HepG2 (cell line): ENCODE results near the gene SRPRB. TPM values are rescaled to one million over a fixed set of nuclear protein-coding genes. Genes with fewer than 3 reads are reported as not detected.

Experiments used
- ATAC-seq: fragments of 200-7000 bp; cut with Tn5 transposase; 3 replicates; pipeline ENCODE4 v1.9.1; 2020; ENCODE audit warnings: mild to moderate bottlenecking, moderate library complexity
- BruUV-seq: library from RNA; stranded (reverse); fragments of 400-500 nt; replicated peaks from 2 replicates; lab custom pipeline; 2021; lab: Mats Ljungman, UMichigan
- CTCF ChIA-PET: fragments of 300-600 bp; formaldehyde crosslinking; extraction: SDS; loops from one replicate; lab custom pipeline; 2021; ENCODE audit warnings: low total read pairs, inconsistent platforms, low intra/inter-chr PET ratio; lab: Yijun Ruan, JAX
- POLR2A ChIA-PET: fragments of 350-600 bp; sonication (Branson Sonifier 250); formaldehyde crosslinking; loops from one replicate; lab custom pipeline; 2020; ENCODE audit warnings: antibody characterized with exemption, inconsistent platforms; lab: Yijun Ruan, JAX
- DNase-seq: peaks from one replicate; pipeline ENCODE4 v3.0.0-alpha.2; 2015; ENCODE audit warnings: low spot score
- FAIRE-seq: peaks from 3 replicates; lab custom pipeline; 2011; peaks lifted over from hg19 to GRCh38; lab: Jason Lieb, UNC
- H2AFZ ChIP-seq: one replicate; pipeline ENCODE4 v1.6.1; 2011; ENCODE audit warnings: low read length, inconsistent platforms
- H3K27ac ChIP-seq: fragments of 300-600 bp; 3 replicates; pipeline ENCODE4 v1.8.0; 2011; ENCODE audit warnings: mixed run types, mild to moderate bottlenecking, mixed read lengths, low read length, inconsistent platforms; ENCODE audit not compliant: insufficient read depth; ENCODE audit errors: extremely low read length
- H3K27me3 ChIP-seq, 2 experiments: fragments of 200-600 bp in 1 of 2; 2 replicates in 1 of 2; 3 replicates in 1 of 2; pipeline versions ENCODE4 v1.6.0 to v1.8.0; 2011; ENCODE audit warnings: low read length in 2 of 2, mild to moderate bottlenecking in 2 of 2, moderate library complexity in 2 of 2, inconsistent platforms in 1 of 2; ENCODE audit not compliant: insufficient read depth in 2 of 2, control insufficient read depth in 1 of 2
- H3K36me3 ChIP-seq, 2 experiments: fragments of 200-600 bp in 1 of 2; replicated peaks in 1 of 2; 2 replicates in 1 of 2; 3 replicates in 1 of 2; pipeline versions ENCODE4 v1.5.1 to v1.8.0; 2011; ENCODE audit warnings: low read length in 2 of 2, inconsistent platforms in 1 of 2; ENCODE audit not compliant: insufficient read depth in 2 of 2, control insufficient read depth in 1 of 2
- H3K4me1 ChIP-seq: 2 replicates; pipeline ENCODE4 v1.5.1; 2012; ENCODE audit warnings: low read length, inconsistent platforms; ENCODE audit not compliant: insufficient read depth
- H3K4me2 ChIP-seq: 2 replicates; pipeline ENCODE4 v1.6.0; 2011; ENCODE audit warnings: low read depth, low read length, inconsistent platforms
- H3K4me3 ChIP-seq, 3 experiments: fragments of 200-600 bp in 1 of 3; sonication (generic), shearing (Covaris generic) in 1 of 3; replicated peaks in 1 of 3; 2 replicates each; pipeline ENCODE4 v1.5.1; 2011 to 2016; ENCODE audit warnings: low read length in 3 of 3, inconsistent platforms in 2 of 3, low read depth in 2 of 3, mild to moderate bottlenecking in 2 of 3, control low read depth in 1 of 3, mixed read lengths in 1 of 3; ENCODE audit not compliant: insufficient read depth in 1 of 3
- H3K79me2 ChIP-seq: one replicate; pipeline ENCODE4 v1.6.1; 2011; ENCODE audit warnings: low read length, inconsistent platforms; ENCODE audit not compliant: insufficient read depth
- H3K9ac ChIP-seq: 2 replicates; pipeline ENCODE4 v1.6.0; 2011; ENCODE audit warnings: mild to moderate bottlenecking, low read depth, low read length, inconsistent platforms; ENCODE audit not compliant: insufficient read depth
- H3K9me3 ChIP-seq: 2 replicates; pipeline ENCODE4 v1.5.1; 2012; ENCODE audit warnings: mild to moderate bottlenecking, low read length
- H4K20me1 ChIP-seq: 2 replicates; pipeline ENCODE4 v1.6.0; 2011; ENCODE audit warnings: inconsistent platforms, mild to moderate bottlenecking, low read length, moderate library complexity; ENCODE audit not compliant: insufficient read depth
- ASH2L ChIP-seq: fragments of 300-600, 200-600 bp; sonication (generic); IDR thresholded peaks from 2 replicates; pipeline ENCODE4 v1.7.0; 2017; ENCODE audit warnings: low read depth, mild to moderate bottlenecking, moderate library complexity, mixed read lengths, low read length; ENCODE audit not compliant: insufficient read length
- ATF1 ChIP-seq: IDR thresholded peaks from 2 replicates; pipeline ENCODE4 v1.6.1; 2016; ENCODE audit warnings: mild to moderate bottlenecking, control low read depth
- CREB1 ChIP-seq, 2 experiments: fragments of 450-650 bp in 1 of 2; IDR thresholded peaks; 2 replicates each; pipeline ENCODE4 v1.6.1; 2016 to 2017; ENCODE audit warnings: control low read depth in 1 of 2, mild to moderate bottlenecking in 1 of 2, missing compliant biosample characterization in 1 of 2, missing genetic modification characterization in 1 of 2
- DNMT1 ChIP-seq: sonication (generic); formaldehyde crosslinking; IDR thresholded peaks from 2 replicates; pipeline ENCODE4 v1.5.1; 2020; ENCODE audit warnings: mild to moderate bottlenecking, missing genetic modification reagents
- FOSL2 ChIP-seq: sonication (generic); formaldehyde crosslinking; IDR thresholded peaks from 2 replicates; pipeline ENCODE4 v1.4.0; 2020; ENCODE audit warnings: missing genetic modification reagents
- GMEB2 ChIP-seq: IDR thresholded peaks from 2 replicates; pipeline ENCODE4 v1.6.1; 2016; ENCODE audit warnings: missing biosample characterization, missing genetic modification reagents, low read depth
- GPBP1L1 ChIP-seq: sonication (generic); formaldehyde crosslinking; IDR thresholded peaks from 2 replicates; pipeline ENCODE4 v1.5.0; 2020; ENCODE audit warnings: mild to moderate bottlenecking, missing genetic modification reagents
- MIXL1 ChIP-seq: IDR thresholded peaks from 2 replicates; pipeline ENCODE4 v1.6.1; 2016
- MTA1 ChIP-seq: sonication (generic); formaldehyde crosslinking; IDR thresholded peaks from 2 replicates; pipeline ENCODE4 v1.4.0; 2020; ENCODE audit warnings: missing genetic modification reagents, mild to moderate bottlenecking, borderline replicate concordance
- MTF2 ChIP-seq: sonication (generic); formaldehyde crosslinking; IDR thresholded peaks from 2 replicates; pipeline ENCODE4 v1.5.0; 2020; ENCODE audit warnings: missing genetic modification reagents, borderline replicate concordance
- NFIB ChIP-seq: sonication (generic); formaldehyde crosslinking; IDR thresholded peaks from 2 replicates; pipeline ENCODE4 v1.9.0; 2021; ENCODE audit warnings: missing genetic modification reagents, mild to moderate bottlenecking, borderline replicate concordance
- SP140L ChIP-seq: sonication (generic); formaldehyde crosslinking; IDR thresholded peaks from 2 replicates; pipeline ENCODE4 v1.4.0; 2020; ENCODE audit warnings: missing genetic modification reagents, borderline replicate concordance
- TRAFD1 ChIP-seq: sonication (generic); formaldehyde crosslinking; IDR thresholded peaks from 2 replicates; pipeline ENCODE4 v1.5.1; 2020; ENCODE audit warnings: missing genetic modification reagents, mild to moderate bottlenecking, borderline replicate concordance
- TRIM24 ChIP-seq: sonication (generic); formaldehyde crosslinking; IDR thresholded peaks from 2 replicates; pipeline ENCODE4 v1.8.0; 2022; ENCODE audit warnings: mild to moderate bottlenecking, missing genetic modification reagents
- WIZ ChIP-seq: sonication (generic); formaldehyde crosslinking; IDR thresholded peaks from 2 replicates; pipeline ENCODE4 v1.5.1; 2020; ENCODE audit warnings: mild to moderate bottlenecking, missing genetic modification reagents
- ZBTB38 ChIP-seq: sonication (generic); formaldehyde crosslinking; IDR thresholded peaks from 2 replicates; pipeline ENCODE4 v1.5.1; 2020; ENCODE audit warnings: mild to moderate bottlenecking, missing genetic modification reagents
- ZBTB8A ChIP-seq: sonication (generic); formaldehyde crosslinking; IDR thresholded peaks from 2 replicates; pipeline ENCODE4 v1.4.0; 2020; ENCODE audit warnings: mild to moderate bottlenecking, low read depth, missing genetic modification reagents, borderline replicate concordance
- ZNF3 ChIP-seq: IDR thresholded peaks from 2 replicates; pipeline ENCODE4 v1.7.0; 2017; ENCODE audit warnings: inconsistent platforms
- WGBS: methylation state at CpG from one replicate; pipeline ENCODE4 v1.1.6; 2017; ENCODE audit warnings: low lambda C conversion rate; 5-methylcytosine and 5-hydroxymethylcytosine counted together
- in situ Hi-C: cut with HindIII; loops from 2 replicates; pipeline ENCODE4 v1.10.0; 2017; ENCODE audit warnings: low pct_unique_long_range_greater_than_20kb; ENCODE audit not compliant: extremely low pct_ligation_motif_present
- intact Hi-C: fragments of 100-400 bp; cut with micrococcal nuclease; formaldehyde crosslinking; loops from one replicate; pipeline ENCODE4 v1.10.0; 2022; ENCODE audit not compliant: unreplicated experiment
- polyA plus RNA-seq, 8 experiments: library from polyadenylated mRNA; depleted of rRNA in 3 of 8; stranded (reverse) in 7 of 8; unstranded in 1 of 8; fragments of >200 nt; fragmentation: Illumina TruSeq in 4 of 8; extraction: Trizol in 4 of 8; gene quantifications; 2 replicates each; pipeline versions ENCODE4 v1.2.1 to v1.2.3, GENCODE V29; 2011 to 2016; ENCODE audit warnings: low read depth in 4 of 8, missing spikeins in 1 of 8, mixed read lengths in 1 of 8; ENCODE audit not compliant: insufficient read depth in 1 of 8
- total RNA-seq, 5 experiments: library from RNA; depleted of rRNA; stranded (reverse); fragments of >200 nt; fragmentation: Illumina TruSeq; extraction: Trizol; gene quantifications; 2 replicates each; pipeline ENCODE4 v1.2.3, GENCODE V29; 2016; ENCODE audit warnings: low read depth in 1 of 5

SRPRB gene
- total and polyA plus RNA-seq, 2 of the 13 experiments (the other 11 are each of a cell fraction or from before 2014, with no cell fraction given): 41.0 to 111 TPM

GRCh38 chr3:133804896-133805295 is 719 bp upstream of the SRPRB start (continued):
- TF ChIP-seq MTF2 (CRISPR knock-in tag): no peak
- no peak for TF ChIP-seq ZBTB8A (CRISPR knock-in tag)
- TF ChIP-seq FOSL2 (CRISPR knock-in tag): no peak
- no peak for TF ChIP-seq GPBP1L1
- no peak for TF ChIP-seq WIZ (CRISPR knock-in tag)

- Histone ChIP-seq H3K79me2 (peaks cover 18% of the 10 kb centered on the region), H3K4me2 (peak overlapping the region; percentile 78), H2AFZ (peak overlapping the region; percentile 98), H3K9ac (no peak overlapping the region), H3K27ac (no peak overlapping the region), H3K27me3 (no peaks in the 10 kb centered on the region; a peak in 1 of 5 replicates), H3K4me1 (peaks cover 30% of the 10 kb centered on the region), H3K4me3 (peak overlapping the region; percentile 77 to 91 (median 85)), H3K36me3 (peaks cover 3 to 10% of the 10 kb centered on the region in 2 experiments; a peak in 3 of 5 replicates), H3K9me3 (no peaks in the 10 kb centered on the region), H4K20me1 (no peaks in the 10 kb centered on the region)
- ChIA-PET CTCF (no interaction called here), POLR2A (interaction anchor here (1.5 kb wide), 1 partner anchor 59 kb away, joined by 4 read pairs; the partner anchor contains the start of gene TF)
- DNase-seq: no peak
- no TSS peak for BruUV-seq
- ATAC-seq: no peak
- peak; percentile 89 for FAIRE-seq
- WGBS: 16% methylated on average over 15 of the region's 15 CpGs
- in situ Hi-C loops: no loop called here
- TF ChIP-seq NFIB (CRISPR knock-in tag) (no peak), MIXL1 (CRISPR knock-in tag) (no peak), TRIM24 (CRISPR knock-in tag) (no peak), MTF2 (CRISPR knock-in tag) (0 out of 2 replicates have a peak, but pooled peaks have one; percentile 1), SP140L (0 out of 2 replicates have a peak, but pooled peaks have one; percentile 38), ATF1 (CRISPR knock-in tag) (0 out of 2 replicates have a peak, but pooled peaks have one; percentile 60), ZBTB38 (CRISPR knock-in tag) (no peak), DNMT1 (CRISPR knock-in tag) (0 out of 2 replicates have a peak, but pooled peaks have one; percentile 10), MTA1 (CRISPR knock-in tag) (no peak), CREB1 (IDR thresholded peaks at IDR 0.05) (peak; percentile 69; the same call in 1 of the 2 replicates), CREB1 (CRISPR knock-in tag; IDR thresholded peaks at IDR 0.05) (peak; percentile 89), GMEB2 (0 out of 2 replicates have a peak, but pooled peaks have one; percentile 35), TRAFD1 (0 out of 2 replicates have a peak, but pooled peaks have one; percentile 55), ZNF3 (no peak), ASH2L (no peak)
- intact Hi-C loops: loop anchor here (5.0 kb wide), 1 partner anchor 58 kb away; the partner anchor contains the start of gene TF
These were observed 272 bp upstream of the SRPRB start for GRCh38 chr3:133805384-133805701.
